Neural progenitor cell (in vitro differentiated cells): ENCODE measurements around the gene CFAP221.

Experiments used
- EZH2 ChIP-seq: fragments of 200-600 bp; sonication (generic); IDR thresholded peaks from 2 replicates; pipeline ENCODE4 v1.6.1; 2017; ENCODE audit warnings: antibody characterized with exemption, mild to moderate bottlenecking, moderate library complexity
- EZH2phosphoT487 ChIP-seq: fragments of 200-600 bp; sonication (generic); IDR thresholded peaks from 2 replicates; pipeline ENCODE4 v1.6.1; 2017; ENCODE audit warnings: antibody characterized with exemption
- TF ChIP-seq, protein P1 (sequence below): fragments of 200-600 bp; sonication (generic); IDR thresholded peaks from 2 replicates; pipeline ENCODE4 v1.5.1; 2017; ENCODE audit warnings: antibody characterized with exemption, mild to moderate bottlenecking

DNA sequence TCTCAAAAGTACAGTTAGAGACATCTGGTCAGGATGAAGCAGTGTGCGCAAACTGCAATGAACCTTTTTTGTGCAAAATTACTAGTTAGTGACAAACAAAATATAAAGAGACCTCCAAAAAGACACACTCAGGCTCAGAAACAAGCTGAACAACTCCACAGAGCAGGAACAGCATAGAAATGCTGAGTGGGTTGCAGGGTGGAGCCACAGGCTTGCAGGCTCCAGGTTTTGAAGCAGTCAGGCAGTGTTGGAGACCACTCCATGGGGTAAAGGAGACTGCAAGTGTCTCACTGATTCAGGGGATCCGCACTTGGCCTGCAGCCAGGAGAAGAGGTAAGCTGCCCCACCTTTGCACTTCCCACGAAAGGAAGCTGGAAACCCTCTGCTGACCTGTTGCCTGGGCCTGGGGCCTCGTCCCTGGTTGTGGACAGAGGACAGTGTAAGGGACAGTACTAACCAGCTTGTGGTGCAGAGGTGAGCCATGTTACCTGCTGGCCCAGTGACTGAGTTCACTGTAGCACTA is 36.4 kb downstream of the CFAP221 start:
- TF ChIP-seq EZH2 (no peak), EZH2phosphoT487 (no peak)
- TF ChIP-seq, protein P1, sequence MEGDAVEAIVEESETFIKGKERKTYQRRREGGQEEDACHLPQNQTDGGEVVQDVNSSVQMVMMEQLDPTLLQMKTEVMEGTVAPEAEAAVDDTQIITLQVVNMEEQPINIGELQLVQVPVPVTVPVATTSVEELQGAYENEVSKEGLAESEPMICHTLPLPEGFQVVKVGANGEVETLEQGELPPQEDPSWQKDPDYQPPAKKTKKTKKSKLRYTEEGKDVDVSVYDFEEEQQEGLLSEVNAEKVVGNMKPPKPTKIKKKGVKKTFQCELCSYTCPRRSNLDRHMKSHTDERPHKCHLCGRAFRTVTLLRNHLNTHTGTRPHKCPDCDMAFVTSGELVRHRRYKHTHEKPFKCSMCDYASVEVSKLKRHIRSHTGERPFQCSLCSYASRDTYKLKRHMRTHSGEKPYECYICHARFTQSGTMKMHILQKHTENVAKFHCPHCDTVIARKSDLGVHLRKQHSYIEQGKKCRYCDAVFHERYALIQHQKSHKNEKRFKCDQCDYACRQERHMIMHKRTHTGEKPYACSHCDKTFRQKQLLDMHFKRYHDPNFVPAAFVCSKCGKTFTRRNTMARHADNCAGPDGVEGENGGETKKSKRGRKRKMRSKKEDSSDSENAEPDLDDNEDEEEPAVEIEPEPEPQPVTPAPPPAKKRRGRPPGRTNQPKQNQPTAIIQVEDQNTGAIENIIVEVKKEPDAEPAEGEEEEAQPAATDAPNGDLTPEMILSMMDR: no peak
